ENCODE data around the gene DCLK2. TPM values are rescaled to one million over a fixed set of nuclear protein-coding genes. Genes with fewer than 3 reads are reported as not detected.
A peak's percentile ranks its signal among the peaks of the same experiment; 100 is the strongest.

The DCLK2 gene
- total and polyA plus RNA-seq, 2 of the 4 experiments (the other 2 are of a cell fraction): 11.3 to 15.5 TPM

DNA sequence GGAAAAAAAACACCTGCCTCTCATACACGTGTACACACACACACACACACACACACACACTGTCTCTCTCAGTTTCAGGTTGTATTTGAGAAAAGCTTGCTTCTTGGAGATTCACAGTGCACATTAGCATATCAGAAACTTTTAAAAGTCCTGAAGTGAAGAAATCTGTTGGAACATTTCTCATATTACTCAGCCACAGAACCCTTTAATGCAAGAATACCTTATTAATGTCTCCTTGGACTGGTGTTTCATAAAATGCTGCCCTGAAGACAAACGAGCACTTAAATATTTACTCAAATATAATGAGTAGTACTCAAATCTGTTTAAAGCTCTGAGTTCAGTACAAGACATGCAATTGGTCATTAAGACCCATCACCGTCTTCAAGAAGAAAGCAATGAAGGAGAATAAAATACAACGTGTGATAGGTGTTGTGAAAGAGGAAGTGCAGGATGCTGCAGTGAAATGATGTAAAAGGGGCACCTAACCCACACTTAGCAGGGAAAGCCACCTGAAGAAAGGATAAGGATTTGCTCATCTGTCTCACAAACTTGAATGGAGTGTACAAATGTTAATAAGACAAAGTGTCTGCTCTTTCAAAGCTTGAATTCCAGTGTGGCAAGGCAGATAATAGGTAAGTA is 57.0 kb downstream of the DCLK2 start:
- intact Hi-C loops (cut with micrococcal nuclease): no loop called here
- BruUV-seq (replicated peaks): no TSS peak
- H3K4me1 ChIP-seq (ENCODE audit: control insufficient read depth, insufficient read depth, low read length): peaks cover 18% of the 10 kb centered on the region
- peaks cover 38 to 65% of the 10 kb centered on the region in 2 experiments for H3K79me1 ChIP-seq (ENCODE audit: low read depth in 1 of 2, low read length in 2 of 2)
- H3K14ac ChIP-seq (replicated peaks; ENCODE audit: low read depth, low read length): peak overlapping the region; percentile 66; the same call in 1 of the 2 replicates
- ATAC-seq (ENCODE audit: low read depth) (peak; percentile 30), DNase-seq (peak; percentile 52)
- H2BK20ac ChIP-seq (ENCODE audit: low read depth, low read length): peak overlapping the region; percentile 91; the same call in 1 of the 2 replicates
- peak overlapping the region; percentile 50; the same call in 1 of the 2 replicates for H4K5ac ChIP-seq (ENCODE audit: low read depth, low read length)
- H3K4me2 ChIP-seq (ENCODE audit: low read depth, low read length): peak overlapping the region; percentile 69
- H3K27ac ChIP-seq (ENCODE audit: insufficient read depth, low read length): no peak overlapping the region
- H4K8ac ChIP-seq (ENCODE audit: low read depth in 2 of 2, low read length in 2 of 2): peak overlapping the region; percentile 26 to 90; a peak in 3 of 4 replicates
- H3K9me1 ChIP-seq (ENCODE audit: insufficient read depth, low read length): peaks cover 18% of the 10 kb centered on the region
- no peaks in the 10 kb centered on the region for H4K20me1 ChIP-seq (ENCODE audit: insufficient read depth, low read length)
- peak overlapping the region; percentile 76; the same call in 1 of the 2 replicates for H3K18ac ChIP-seq (ENCODE audit: low read depth, low read length)
- peak overlapping the region; percentile 68; the same call in 1 of the 3 replicates for H2BK15ac ChIP-seq (ENCODE audit: low read depth, low read length)
- WGBS, 2 experiments (ENCODE audit: extremely low coverage in 2 of 2, insufficient read length in 1 of 2): no CpG with 5 or more reads among the region's 4 CpGs
- H2BK5ac ChIP-seq (ENCODE audit: low read depth, low read length, poor library complexity, severe bottlenecking): peak overlapping the region; percentile 83
- dilution Hi-C loops (cut with HindIII; ENCODE audit: low sequenced_read_pairs, unreplicated experiment): no loop called here
- H3K9ac ChIP-seq (ENCODE audit: low read depth, low read length): peak overlapping the region; percentile 33; the same call in 1 of the 2 replicates
- H3K56ac ChIP-seq (ENCODE audit: extremely low read depth, insufficient read depth, low read length): no peak overlapping the region
- H2AFZ ChIP-seq (replicated peaks; ENCODE audit: low read length, poor library complexity): no peak overlapping the region
- in situ Hi-C loops (cut with MboI; ENCODE audit: low sequenced_read_pairs): no loop called here
- peak overlapping the region; percentile 84 for H4K91ac ChIP-seq (ENCODE audit: insufficient read depth, low read depth, low read length)
- H2AK9ac ChIP-seq (replicated peaks; ENCODE audit: low read depth, low read length, poor library complexity): no peak overlapping the region
- no peak overlapping the region for H3K4me3 ChIP-seq (ENCODE audit: insufficient read depth, low read depth, low read length)
- H3K9me3 ChIP-seq (ENCODE audit: control insufficient read depth, insufficient read depth, low read length): no peaks in the 10 kb centered on the region
- peak overlapping the region; percentile 93 for H2BK120ac ChIP-seq (ENCODE audit: low read depth, low read length)
- CTCF ChIA-PET: interaction anchor here (1.0 to 1.1 kb wide), 2 partner anchors 23 to 108 kb away, joined by 3 read pairs; no protein-coding TSS in a partner anchor
- peak overlapping the region; percentile 73; the same call in 1 of the 2 replicates for H2AK5ac ChIP-seq (ENCODE audit: low read depth, low read length)
- peak overlapping the region; percentile 86 for H3K4ac ChIP-seq (ENCODE audit: low read depth, low read length)
- H3K23ac ChIP-seq (ENCODE audit: low read depth, low read length): peak overlapping the region; percentile 89; the same call in 1 of the 2 replicates
- no peaks in the 10 kb centered on the region for H3K36me3 ChIP-seq (ENCODE audit: control insufficient read depth, insufficient read depth, low read length)
- no peaks in the 10 kb centered on the region for H3K27me3 ChIP-seq (ENCODE audit: control insufficient read depth, insufficient read depth, low read length)
- POLR2A ChIA-PET (ENCODE audit: unreplicated experiment): no interaction called here
- TF ChIP-seq MXI1 (IDR thresholded peaks at IDR 0.05; ENCODE audit: borderline replicate concordance, low read depth, low read length) (no peak), CEBPB (IDR thresholded peaks at IDR 0.05; ENCODE audit: low read depth, low read length) (no peak; the same call in 1 of the 2 replicates), CHD1 (IDR thresholded peaks at IDR 0.05; ENCODE audit: low read depth, low read length) (no peak), RFX5 (IDR thresholded peaks at IDR 0.05; ENCODE audit: low read depth, low read length) (no peak), MAFK (IDR thresholded peaks at IDR 0.05; ENCODE audit: low read depth, low read length) (no peak), SMC3 (IDR thresholded peaks at IDR 0.05; ENCODE audit: low read depth, low read length) (no peak), FOS (IDR thresholded peaks at IDR 0.05; ENCODE audit: low read depth, low read length) (no peak), RCOR1 (IDR thresholded peaks at IDR 0.05; ENCODE audit: insufficient replicate concordance, low read length) (no peak), POLR2A (IDR thresholded peaks at IDR 0.05; ENCODE audit: low read depth, low read length) (no peak), NFE2L2 (IDR thresholded peaks at IDR 0.05; ENCODE audit: low read depth, low read length) (no peak), MAZ (IDR thresholded peaks at IDR 0.05; ENCODE audit: borderline replicate concordance, low read depth, low read length) (no peak), BHLHE40 (IDR thresholded peaks at IDR 0.05; ENCODE audit: low read depth, low read length) (no peak)
- TF ChIP-seq, protein P1, sequence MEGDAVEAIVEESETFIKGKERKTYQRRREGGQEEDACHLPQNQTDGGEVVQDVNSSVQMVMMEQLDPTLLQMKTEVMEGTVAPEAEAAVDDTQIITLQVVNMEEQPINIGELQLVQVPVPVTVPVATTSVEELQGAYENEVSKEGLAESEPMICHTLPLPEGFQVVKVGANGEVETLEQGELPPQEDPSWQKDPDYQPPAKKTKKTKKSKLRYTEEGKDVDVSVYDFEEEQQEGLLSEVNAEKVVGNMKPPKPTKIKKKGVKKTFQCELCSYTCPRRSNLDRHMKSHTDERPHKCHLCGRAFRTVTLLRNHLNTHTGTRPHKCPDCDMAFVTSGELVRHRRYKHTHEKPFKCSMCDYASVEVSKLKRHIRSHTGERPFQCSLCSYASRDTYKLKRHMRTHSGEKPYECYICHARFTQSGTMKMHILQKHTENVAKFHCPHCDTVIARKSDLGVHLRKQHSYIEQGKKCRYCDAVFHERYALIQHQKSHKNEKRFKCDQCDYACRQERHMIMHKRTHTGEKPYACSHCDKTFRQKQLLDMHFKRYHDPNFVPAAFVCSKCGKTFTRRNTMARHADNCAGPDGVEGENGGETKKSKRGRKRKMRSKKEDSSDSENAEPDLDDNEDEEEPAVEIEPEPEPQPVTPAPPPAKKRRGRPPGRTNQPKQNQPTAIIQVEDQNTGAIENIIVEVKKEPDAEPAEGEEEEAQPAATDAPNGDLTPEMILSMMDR (conservative IDR thresholded peaks at IDR 0.05; ENCODE audit: low read depth, low read length): no peak
- TF ChIP-seq, protein P2, sequence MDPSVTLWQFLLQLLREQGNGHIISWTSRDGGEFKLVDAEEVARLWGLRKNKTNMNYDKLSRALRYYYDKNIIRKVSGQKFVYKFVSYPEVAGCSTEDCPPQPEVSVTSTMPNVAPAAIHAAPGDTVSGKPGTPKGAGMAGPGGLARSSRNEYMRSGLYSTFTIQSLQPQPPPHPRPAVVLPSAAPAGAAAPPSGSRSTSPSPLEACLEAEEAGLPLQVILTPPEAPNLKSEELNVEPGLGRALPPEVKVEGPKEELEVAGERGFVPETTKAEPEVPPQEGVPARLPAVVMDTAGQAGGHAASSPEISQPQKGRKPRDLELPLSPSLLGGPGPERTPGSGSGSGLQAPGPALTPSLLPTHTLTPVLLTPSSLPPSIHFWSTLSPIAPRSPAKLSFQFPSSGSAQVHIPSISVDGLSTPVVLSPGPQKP (IDR thresholded peaks at IDR 0.05; ENCODE audit: borderline replicate concordance, low read depth, low read length): no peak
- TF ChIP-seq, protein P3, sequence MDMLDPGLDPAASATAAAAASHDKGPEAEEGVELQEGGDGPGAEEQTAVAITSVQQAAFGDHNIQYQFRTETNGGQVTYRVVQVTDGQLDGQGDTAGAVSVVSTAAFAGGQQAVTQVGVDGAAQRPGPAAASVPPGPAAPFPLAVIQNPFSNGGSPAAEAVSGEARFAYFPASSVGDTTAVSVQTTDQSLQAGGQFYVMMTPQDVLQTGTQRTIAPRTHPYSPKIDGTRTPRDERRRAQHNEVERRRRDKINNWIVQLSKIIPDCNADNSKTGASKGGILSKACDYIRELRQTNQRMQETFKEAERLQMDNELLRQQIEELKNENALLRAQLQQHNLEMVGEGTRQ (IDR thresholded peaks at IDR 0.05; ENCODE audit: low read depth, low read length): no peak

Data from IMR-90 (cell line).